Measurements from ENCODE around the gene TPX2. TPM values are rescaled to one million over a fixed set of nuclear protein-coding genes. Genes with fewer than 3 reads are reported as not detected.

Gene TPX2
- total RNA-seq, 4 donors from 2014 or later: 4.4 to 11.2 (median 9.7) TPM

- no peak for DNase-seq (ENCODE audit: low spot score in 2 of 2)
- H3K4me1 ChIP-seq: peaks cover 15% of the 10 kb centered on the region
- H3K27me3 ChIP-seq: no peaks in the 10 kb centered on the region
- 79% methylated on average over 10 of the region's 17 CpGs for whole genome bisulfite sequencing
- no peaks in the 10 kb centered on the region for H3K9me3 ChIP-seq
- H3K4me3 ChIP-seq: no peak overlapping the region
- H3K36me3 ChIP-seq: no peaks in the 10 kb centered on the region
- TF ChIP-seq EP300 (IDR thresholded peaks at IDR 0.05) (no peak), CTCF (IDR thresholded peaks at IDR 0.05) (no peak), POLR2AphosphoS5 (IDR thresholded peaks at IDR 0.05) (no peak), POLR2A (IDR thresholded peaks at IDR 0.05) (no peak)
- H3K27ac ChIP-seq: no peak overlapping the region
Measured at GRCh38 chr20:31831771-31832306, 92.7 kb downstream of the TPX2 start.

GRCh38 chr20:31833130-31833930, 94.2 kb downstream of the TPX2 start:
- Histone ChIP-seq H3K4me3 (no peak overlapping the region), H3K9me3 (no peaks in the 10 kb centered on the region), H3K36me3 (no peaks in the 10 kb centered on the region), H3K27me3 (no peaks in the 10 kb centered on the region), H3K4me1 (peaks cover 25% of the 10 kb centered on the region), H3K27ac (no peak overlapping the region)
- 56% methylated on average over 14 of the region's 14 CpGs for WGBS
- no peak for DNase-seq (ENCODE audit: low spot score in 2 of 2)
- no peak for TF ChIP-seq POLR2AphosphoS5 (IDR thresholded peaks at IDR 0.05)
- no peak for TF ChIP-seq POLR2A (IDR thresholded peaks at IDR 0.05)
- peak; percentile 12 to 86 for TF ChIP-seq CTCF (IDR thresholded peaks at IDR 0.05)
- no peak for TF ChIP-seq EP300 (IDR thresholded peaks at IDR 0.05)

- Histone ChIP-seq H3K27me3 (no peaks in the 10 kb centered on the region), H3K27ac (no peak overlapping the region), H3K4me1 (peaks cover 25% of the 10 kb centered on the region), H3K4me3 (no peak overlapping the region), H3K9me3 (no peaks in the 10 kb centered on the region), H3K36me3 (no peaks in the 10 kb centered on the region)
- TF ChIP-seq POLR2A (IDR thresholded peaks at IDR 0.05): no peak
- TF ChIP-seq CTCF (IDR thresholded peaks at IDR 0.05): no peak
- no peak for TF ChIP-seq EP300 (IDR thresholded peaks at IDR 0.05)
- TF ChIP-seq POLR2AphosphoS5 (IDR thresholded peaks at IDR 0.05): no peak
- WGBS: 77% methylated on average over 3 of the region's 20 CpGs
- no peak for DNase-seq (ENCODE audit: low spot score in 2 of 2)
Measured at GRCh38 chr20:31833931-31834521, 94.9 kb downstream of the TPX2 start.

- H3K4me3 ChIP-seq: no peak overlapping the region
- no peaks in the 10 kb centered on the region for H3K27me3 ChIP-seq
- WGBS: 80% methylated on average over 1 of the region's 9 CpGs
- no peak for DNase-seq (ENCODE audit: low spot score in 2 of 2)
- H3K36me3 ChIP-seq: no peaks in the 10 kb centered on the region
- H3K27ac ChIP-seq: no peak overlapping the region
- TF ChIP-seq CTCF (IDR thresholded peaks at IDR 0.05) (no peak), EP300 (IDR thresholded peaks at IDR 0.05) (no peak), POLR2AphosphoS5 (IDR thresholded peaks at IDR 0.05) (no peak), POLR2A (IDR thresholded peaks at IDR 0.05) (no peak)
- H3K4me1 ChIP-seq: peaks cover 25% of the 10 kb centered on the region
- no peaks in the 10 kb centered on the region for H3K9me3 ChIP-seq
Measured at GRCh38 chr20:31835554-31835953, 96.5 kb downstream of the TPX2 start.
